ENCODE results near the gene ANKRD60. TPM values are rescaled to one million over a fixed set of nuclear protein-coding genes. Genes with fewer than 3 reads are reported as not detected.

Gene ANKRD60
- total and polyA plus RNA-seq, 5 donors from 2014 or later: not detected

DNA sequence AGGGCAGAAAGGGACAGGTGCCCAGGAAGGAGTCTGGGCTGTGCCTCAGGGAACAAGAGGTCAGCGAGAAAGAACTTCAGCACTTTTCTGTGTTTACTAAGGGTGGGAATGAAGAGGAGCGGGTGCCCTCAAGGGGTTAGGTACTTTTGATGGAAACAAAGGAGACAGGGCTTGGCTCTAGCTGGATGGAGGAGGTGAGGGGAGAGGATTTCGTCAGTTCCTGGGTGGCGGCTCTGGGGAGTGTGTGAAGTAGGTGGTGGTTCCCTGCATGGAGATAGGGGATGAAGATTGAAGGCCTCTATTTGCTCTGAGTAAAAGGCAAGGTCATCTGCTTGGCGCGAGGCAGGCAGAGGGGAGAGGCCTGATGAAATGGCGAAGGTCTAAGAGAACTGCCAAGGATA, 40.0 kb upstream of the ANKRD60 start:
- Histone ChIP-seq H3K27ac (ENCODE audit: insufficient read depth, low read length, poor library complexity, severe bottlenecking) (no peak overlapping the region), H3K36me3 (ENCODE audit: control insufficient read depth, insufficient read depth, low read length) (peaks cover 19% of the 10 kb centered on the region), H3K4me1 (ENCODE audit: control insufficient read depth, insufficient read depth, low read length, poor library complexity, severe bottlenecking) (peaks cover 18% of the 10 kb centered on the region), H3K9me3 (ENCODE audit: control insufficient read depth in 2 of 2, low read length in 2 of 2) (no peaks in the 10 kb centered on the region), H3K4me3 (ENCODE audit: low read depth, low read length) (no peak overlapping the region), H3K27me3 (ENCODE audit: control insufficient read depth, insufficient read depth, low read length) (no peaks in the 10 kb centered on the region)
- peaks cover 13 to 42% (median 33%) of the 10 kb centered on the region in 4 donors for H3K4me1 Mint-ChIP-seq
- H3K27me3 Mint-ChIP-seq: no peaks in the 10 kb centered on the region
- DNase-seq (no peak), ATAC-seq (ENCODE audit: low read depth in 2 of 2) (no peak)
- H3K27ac Mint-ChIP-seq: peak overlapping the region; percentile 89 to 96 (median 92)
- H3K9me3 Mint-ChIP-seq: peaks cover 0 to 2% (median 0%) of the 10 kb centered on the region in 7 donors
- peak overlapping the region in 3 of 4 donors; percentile 51 to 75 (median 61) for H3K4me3 Mint-ChIP-seq
- H3K36me3 Mint-ChIP-seq: peaks cover 26% of the 10 kb centered on the region

DNA sequence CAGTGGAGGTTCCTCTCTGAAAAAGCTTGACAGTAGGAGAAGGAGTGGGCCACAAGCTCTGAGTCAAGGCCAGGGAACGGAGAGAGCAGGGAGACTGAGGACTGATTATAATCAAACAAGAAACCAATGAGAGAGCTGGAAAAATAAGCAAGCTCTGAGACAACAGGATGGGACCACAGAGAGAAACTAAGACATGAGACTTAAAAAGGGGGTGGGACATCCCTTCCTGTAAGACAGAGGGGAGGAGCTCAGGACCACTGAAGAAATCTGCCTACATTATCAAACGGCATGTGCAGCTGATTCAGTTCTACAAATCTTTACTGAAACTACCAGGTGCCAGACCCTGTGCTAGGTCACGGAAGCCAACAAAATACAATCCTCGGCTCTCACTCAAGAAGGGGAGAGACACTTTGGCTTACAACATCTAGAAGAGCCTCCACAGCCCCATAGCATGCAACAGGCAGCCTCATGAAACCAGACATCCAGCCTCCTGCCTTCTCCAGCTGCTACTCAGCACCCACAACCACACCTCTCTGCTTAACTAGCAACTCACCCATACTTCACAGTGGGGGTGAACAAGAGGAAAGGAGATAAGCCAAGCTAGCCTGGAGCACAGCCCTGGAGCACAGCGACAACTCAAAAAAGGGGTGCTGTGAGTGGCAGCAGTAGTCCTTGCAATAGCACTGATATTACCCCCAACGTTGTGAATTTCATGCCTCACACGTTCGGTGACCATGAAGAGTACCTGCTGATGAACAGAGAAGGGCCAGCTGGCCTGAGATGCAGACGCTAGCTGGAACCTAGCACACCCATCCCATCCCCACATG, 39.1 kb upstream of the ANKRD60 start:
- Histone ChIP-seq H3K4me3 (ENCODE audit: low read depth, low read length) (no peak overlapping the region), H3K27ac (ENCODE audit: insufficient read depth, low read length, poor library complexity, severe bottlenecking) (no peak overlapping the region), H3K4me1 (ENCODE audit: control insufficient read depth, insufficient read depth, low read length, poor library complexity, severe bottlenecking) (peaks cover 18% of the 10 kb centered on the region), H3K9me3 (ENCODE audit: control insufficient read depth in 2 of 2, low read length in 2 of 2) (no peaks in the 10 kb centered on the region), H3K27me3 (ENCODE audit: control insufficient read depth, insufficient read depth, low read length) (no peaks in the 10 kb centered on the region), H3K36me3 (ENCODE audit: control insufficient read depth, insufficient read depth, low read length) (peaks cover 23% of the 10 kb centered on the region)
- ATAC-seq (ENCODE audit: low read depth in 2 of 2) (no peak), DNase-seq (peak in 1 of 3 donors; percentile 53)
- H3K27me3 Mint-ChIP-seq: no peaks in the 10 kb centered on the region
- H3K9me3 Mint-ChIP-seq: peaks cover 0 to 2% (median 0%) of the 10 kb centered on the region in 7 donors
- H3K27ac Mint-ChIP-seq: peak overlapping the region; percentile 30 to 96 (median 92)
- peaks cover 28% of the 10 kb centered on the region for H3K36me3 Mint-ChIP-seq
- peaks cover 13 to 42% (median 30%) of the 10 kb centered on the region in 4 donors for H3K4me1 Mint-ChIP-seq
- peak overlapping the region in 1 of 4 donors; percentile 51 for H3K4me3 Mint-ChIP-seq

DNA sequence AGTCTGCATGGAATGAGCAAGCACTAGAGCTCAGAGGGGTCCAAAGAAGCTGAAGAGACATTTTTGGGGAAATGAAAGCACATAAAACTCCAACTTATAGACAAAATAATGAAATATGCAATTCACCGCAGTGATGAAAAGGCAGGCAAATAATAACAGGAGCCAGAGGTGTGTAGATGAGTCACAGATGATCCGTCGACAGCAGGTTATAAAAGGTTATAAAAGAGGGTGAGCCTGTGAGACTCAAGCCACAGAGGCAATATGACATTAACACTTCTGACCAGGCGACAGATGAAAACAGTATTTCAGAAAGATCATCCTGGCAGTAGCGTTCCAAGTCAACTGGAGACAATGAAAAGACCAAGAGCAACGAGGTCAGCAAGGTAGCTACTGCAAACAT, 35.8 kb upstream of the ANKRD60 start:
- H3K9me3 Mint-ChIP-seq: peaks cover 0 to 2% (median 0%) of the 10 kb centered on the region in 7 donors
- H3K4me1 Mint-ChIP-seq: peaks cover 9 to 32% (median 20%) of the 10 kb centered on the region in 4 donors
- ATAC-seq (ENCODE audit: low read depth in 2 of 2): no peak
- Histone ChIP-seq H3K9me3 (ENCODE audit: control insufficient read depth in 2 of 2, low read length in 2 of 2) (no peaks in the 10 kb centered on the region), H3K4me1 (ENCODE audit: control insufficient read depth, insufficient read depth, low read length, poor library complexity, severe bottlenecking) (peaks cover 10% of the 10 kb centered on the region), H3K27ac (ENCODE audit: insufficient read depth, low read length, poor library complexity, severe bottlenecking) (no peak overlapping the region), H3K36me3 (ENCODE audit: control insufficient read depth, insufficient read depth, low read length) (peaks cover 32% of the 10 kb centered on the region), H3K4me3 (ENCODE audit: low read depth, low read length) (no peak overlapping the region), H3K27me3 (ENCODE audit: control insufficient read depth, insufficient read depth, low read length) (no peaks in the 10 kb centered on the region)
- DNase-seq: no peak
- H3K27ac Mint-ChIP-seq: no peak overlapping the region
- peaks cover 23% of the 10 kb centered on the region for H3K36me3 Mint-ChIP-seq
- no peak overlapping the region for H3K4me3 Mint-ChIP-seq
- H3K27me3 Mint-ChIP-seq: no peaks in the 10 kb centered on the region

DNA sequence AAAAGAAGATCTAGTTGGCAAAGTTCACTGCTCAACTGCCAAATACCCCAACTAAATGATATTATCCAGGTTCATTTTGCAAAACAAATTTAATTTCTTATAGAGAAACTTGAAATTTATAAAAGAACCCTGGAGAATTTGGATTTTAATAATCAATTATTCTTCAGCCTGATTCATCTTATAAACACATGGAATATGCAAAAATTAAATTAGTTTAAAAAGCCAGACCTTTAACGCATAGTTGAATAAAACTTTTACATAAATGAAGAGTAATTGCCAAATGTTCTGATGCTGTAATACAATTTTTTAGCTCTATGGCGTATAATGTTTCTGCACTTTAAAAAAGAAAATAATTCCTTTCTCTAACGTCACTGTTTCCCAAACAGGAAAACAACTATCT, 33.2 kb upstream of the ANKRD60 start:
- no peaks in the 10 kb centered on the region for H3K27me3 ChIP-seq (ENCODE audit: control insufficient read depth, insufficient read depth, low read length)
- H3K9me3 ChIP-seq (ENCODE audit: control insufficient read depth in 2 of 2, low read length in 2 of 2): no peaks in the 10 kb centered on the region
- Mint-ChIP-seq H3K4me3 (no peak overlapping the region), H3K9me3 (no peaks in the 10 kb centered on the region), H3K27me3 (no peaks in the 10 kb centered on the region), H3K36me3 (peaks cover 12% of the 10 kb centered on the region), H3K27ac (no peak overlapping the region), H3K4me1 (peaks cover 7 to 20% (median 12%) of the 10 kb centered on the region in 4 donors)
- H3K4me1 ChIP-seq (ENCODE audit: control insufficient read depth, insufficient read depth, low read length, poor library complexity, severe bottlenecking): no peaks in the 10 kb centered on the region
- peaks cover 32% of the 10 kb centered on the region for H3K36me3 ChIP-seq (ENCODE audit: control insufficient read depth, insufficient read depth, low read length)
- DNase-seq (no peak), ATAC-seq (ENCODE audit: low read depth in 2 of 2) (no peak)
- no peak overlapping the region for H3K4me3 ChIP-seq (ENCODE audit: low read depth, low read length)
- no peak overlapping the region for H3K27ac ChIP-seq (ENCODE audit: insufficient read depth, low read length, poor library complexity, severe bottlenecking)

DNA sequence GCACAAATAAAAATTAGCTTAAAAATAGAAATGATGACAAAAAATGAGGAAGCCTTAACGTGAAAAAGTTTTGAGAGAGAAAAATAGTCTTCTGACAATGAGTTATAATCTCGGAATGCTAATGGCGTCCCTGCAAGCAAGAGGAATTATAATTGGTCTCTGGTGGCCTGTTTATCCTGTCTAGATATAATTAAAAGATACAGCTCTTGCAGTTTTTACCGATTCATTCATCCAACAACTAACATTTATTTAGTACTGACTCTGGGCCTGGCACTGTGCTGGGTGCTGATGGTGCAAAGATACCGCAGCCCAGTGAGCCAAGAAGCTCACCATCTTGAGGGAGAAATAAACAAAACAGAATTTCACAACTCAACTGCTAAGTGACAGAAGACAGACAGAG, 31.6 kb upstream of the ANKRD60 start:
- H3K36me3 Mint-ChIP-seq: peaks cover 12% of the 10 kb centered on the region
- H3K27me3 Mint-ChIP-seq: no peaks in the 10 kb centered on the region
- peaks cover 19% of the 10 kb centered on the region for H3K36me3 ChIP-seq (ENCODE audit: control insufficient read depth, insufficient read depth, low read length)
- no peaks in the 10 kb centered on the region for H3K9me3 ChIP-seq (ENCODE audit: control insufficient read depth in 2 of 2, low read length in 2 of 2)
- ATAC-seq (ENCODE audit: low read depth in 2 of 2): no peak
- no peak overlapping the region for H3K4me3 ChIP-seq (ENCODE audit: low read depth, low read length)
- no peaks in the 10 kb centered on the region for H3K27me3 ChIP-seq (ENCODE audit: control insufficient read depth, insufficient read depth, low read length)
- no peaks in the 10 kb centered on the region for H3K9me3 Mint-ChIP-seq
- H3K27ac Mint-ChIP-seq: no peak overlapping the region
- no peak overlapping the region for H3K27ac ChIP-seq (ENCODE audit: insufficient read depth, low read length, poor library complexity, severe bottlenecking)
- H3K4me3 Mint-ChIP-seq: no peak overlapping the region
- no peak for DNase-seq
- H3K4me1 ChIP-seq (ENCODE audit: control insufficient read depth, insufficient read depth, low read length, poor library complexity, severe bottlenecking): no peaks in the 10 kb centered on the region
- peaks cover 16 to 27% (median 17%) of the 10 kb centered on the region in 4 donors for H3K4me1 Mint-ChIP-seq

DNA sequence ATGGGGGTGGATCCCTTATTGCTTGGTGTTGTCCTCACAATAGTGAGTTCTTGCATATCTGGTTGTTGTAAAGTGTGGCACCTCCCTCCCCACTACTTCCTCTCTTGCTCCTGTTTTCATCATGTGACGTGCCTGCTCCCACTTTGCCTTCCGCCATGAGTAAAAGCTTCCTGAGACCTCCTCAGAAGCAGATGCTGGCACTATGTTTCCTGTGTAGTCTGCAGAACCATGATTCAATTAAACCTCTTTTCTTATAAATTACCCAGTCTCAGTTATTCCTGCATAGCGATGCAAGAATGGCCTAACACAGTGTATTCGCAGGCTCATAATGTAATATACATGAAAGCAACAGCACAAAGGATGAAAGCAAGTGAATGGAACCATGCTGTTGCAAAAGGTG, 28.4 kb upstream of the ANKRD60 start:
- Histone ChIP-seq H3K4me1 (ENCODE audit: control insufficient read depth, insufficient read depth, low read length, poor library complexity, severe bottlenecking) (no peaks in the 10 kb centered on the region), H3K4me3 (ENCODE audit: low read depth, low read length) (no peak overlapping the region), H3K27me3 (ENCODE audit: control insufficient read depth, insufficient read depth, low read length) (no peaks in the 10 kb centered on the region), H3K9me3 (ENCODE audit: control insufficient read depth in 2 of 2, low read length in 2 of 2) (no peaks in the 10 kb centered on the region), H3K36me3 (ENCODE audit: control insufficient read depth, insufficient read depth, low read length) (peaks cover 12% of the 10 kb centered on the region), H3K27ac (ENCODE audit: insufficient read depth, low read length, poor library complexity, severe bottlenecking) (no peak overlapping the region)
- DNase-seq (no peak), ATAC-seq (ENCODE audit: low read depth in 2 of 2) (no peak)
- peaks cover 19 to 29% (median 23%) of the 10 kb centered on the region in 4 donors for H3K4me1 Mint-ChIP-seq
- H3K27me3 Mint-ChIP-seq: no peaks in the 10 kb centered on the region
- H3K9me3 Mint-ChIP-seq: peaks cover 0 to 5% (median 0%) of the 10 kb centered on the region in 7 donors
- no peak overlapping the region for H3K4me3 Mint-ChIP-seq
- H3K27ac Mint-ChIP-seq: peak overlapping the region in 2 of 3 donors; percentile 44 to 48
- H3K36me3 Mint-ChIP-seq: peaks cover 17% of the 10 kb centered on the region

DNA sequence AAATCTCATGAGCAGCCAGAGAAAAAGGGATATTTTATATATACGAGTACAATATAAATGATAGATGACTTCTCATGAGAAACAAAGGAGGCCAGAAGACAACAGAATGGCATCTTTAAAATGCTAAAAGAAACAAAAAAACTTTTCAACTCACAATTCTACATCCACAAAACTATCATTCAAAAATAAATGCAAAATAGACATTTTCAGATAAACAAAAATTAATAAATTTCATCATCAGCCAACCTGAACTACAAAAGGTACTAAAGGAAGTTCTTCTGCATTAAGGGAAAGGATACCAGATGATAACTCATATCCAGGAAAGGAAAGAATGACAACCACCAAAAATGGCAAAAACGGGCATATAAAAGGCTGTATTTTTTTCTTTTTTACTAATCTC, 27.9 kb upstream of the ANKRD60 start:
- Histone ChIP-seq H3K4me3 (ENCODE audit: low read depth, low read length) (no peak overlapping the region), H3K27me3 (ENCODE audit: control insufficient read depth, insufficient read depth, low read length) (no peaks in the 10 kb centered on the region), H3K4me1 (ENCODE audit: control insufficient read depth, insufficient read depth, low read length, poor library complexity, severe bottlenecking) (no peaks in the 10 kb centered on the region), H3K27ac (ENCODE audit: insufficient read depth, low read length, poor library complexity, severe bottlenecking) (no peak overlapping the region), H3K36me3 (ENCODE audit: control insufficient read depth, insufficient read depth, low read length) (peaks cover 14% of the 10 kb centered on the region), H3K9me3 (ENCODE audit: control insufficient read depth in 2 of 2, low read length in 2 of 2) (no peaks in the 10 kb centered on the region)
- Mint-ChIP-seq H3K36me3 (peaks cover 17% of the 10 kb centered on the region), H3K9me3 (peaks cover 0 to 5% (median 0%) of the 10 kb centered on the region in 7 donors), H3K27ac (peak overlapping the region in 1 of 3 donors; percentile 89), H3K4me1 (peaks cover 19 to 34% (median 26%) of the 10 kb centered on the region in 4 donors), H3K27me3 (no peaks in the 10 kb centered on the region), H3K4me3 (no peak overlapping the region)
- ATAC-seq (ENCODE audit: low read depth in 2 of 2): no peak
- no peak for DNase-seq
